Right renal cortex interstitium (tissue), 3 donors: ENCODE data around the gene ACSL6. TPM values are rescaled to one million over a fixed set of nuclear protein-coding genes. Genes with fewer than 3 reads are reported as not detected.
"Not testable (repeated sequence)": the region's sequence is repeated elsewhere in the genome, so short reads cannot be mapped to it uniquely, and the experiment has no call there.

ENCODE experiments used
- DNase-seq, 3 donors: peaks; one replicate each; pipeline ENCODE4 v3.0.0-alpha.2; 2013; ENCODE audit warnings: low read depth in 3 of 3, low spot score in 2 of 3
- polyA plus RNA-seq, 3 donors: library from polyadenylated mRNA; unstranded; fragments of 120-200 nt; gene quantifications; one replicate each; pipeline ENCODE4 v1.2.1, GENCODE V29; 2013; ENCODE audit not compliant: insufficient read length in 3 of 3

Gene ACSL6
- polyA plus RNA-seq, 3 donors: 1.8 to 2.6 (median 2.2) TPM

DNA sequence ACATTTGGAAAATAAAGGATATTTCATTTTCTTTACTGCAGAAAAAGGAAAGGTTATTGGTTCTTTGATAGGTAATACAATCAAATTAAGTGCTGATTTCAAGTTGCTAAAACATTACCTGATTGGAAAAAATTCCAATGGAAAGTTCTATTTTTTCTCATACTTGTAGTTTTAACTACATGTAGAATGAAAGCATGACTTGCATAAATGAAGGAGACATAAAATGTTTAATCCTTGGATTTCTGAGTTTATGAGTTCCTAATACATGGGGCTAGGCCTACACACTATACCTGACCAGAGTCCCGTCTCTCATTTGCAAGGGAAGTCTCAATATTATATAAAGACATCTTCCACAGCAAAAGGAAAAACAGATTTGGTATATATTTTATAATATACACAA lies 60.8 kb downstream of the ACSL6 start:
- no peak for DNase-seq

DNA sequence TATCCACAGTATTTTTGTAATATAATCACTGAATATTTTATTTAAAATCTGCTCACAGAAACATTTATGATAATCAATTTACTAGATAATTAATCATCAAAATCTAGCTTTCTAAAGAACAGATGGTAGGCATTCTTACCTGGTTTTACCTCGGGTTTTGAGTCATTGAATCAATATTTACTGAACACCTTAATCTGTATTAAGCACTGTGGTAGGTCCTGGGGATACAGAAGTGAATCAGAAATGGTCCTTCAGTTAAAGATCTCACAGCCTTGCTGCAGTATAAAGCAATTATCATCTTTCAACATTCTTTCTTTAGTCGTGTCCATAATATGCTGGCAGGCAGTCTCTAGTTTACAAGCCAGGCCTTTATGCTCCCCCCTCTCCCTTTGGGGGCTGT lies 64.0 kb downstream of the ACSL6 start:
- no peak for DNase-seq

DNA sequence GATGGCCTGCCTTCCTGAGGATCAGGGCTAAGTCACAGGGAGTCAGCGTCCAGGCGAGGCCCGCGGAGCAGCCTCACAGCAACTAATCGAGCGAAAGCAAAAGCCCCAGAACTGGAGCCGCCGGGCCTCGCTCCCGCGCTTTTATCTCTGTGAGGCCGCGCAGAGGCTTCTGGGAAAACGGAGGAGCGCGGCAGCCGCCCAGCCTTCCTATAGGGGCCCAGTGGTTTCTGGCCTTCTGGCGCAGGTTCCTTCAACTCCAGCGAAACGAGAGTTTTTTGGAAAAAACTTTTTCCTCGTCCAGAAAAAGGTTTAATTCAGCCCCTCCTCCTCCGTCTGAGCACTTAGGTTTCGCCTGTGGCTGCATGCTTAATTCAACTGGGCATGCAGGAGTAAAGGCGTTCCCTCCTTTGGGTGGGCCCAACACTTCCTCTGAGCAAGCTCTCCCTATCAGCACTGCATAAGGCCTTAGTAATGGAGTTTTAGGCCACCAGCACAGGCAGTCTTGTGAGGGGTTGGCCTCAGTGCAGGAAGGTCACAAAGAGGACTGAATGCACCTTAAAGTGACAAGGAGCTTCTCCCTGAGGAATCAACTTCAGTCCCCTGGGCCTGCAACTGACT lies 65.8 kb downstream of the ACSL6 start, which contains the start of gene MEIKIN:
MEIKIN (minus strand) TSS at position 113 of the 618 bp plus-strand sequence. CDS start 158 bp downstream, outside the sequence.
- DNase-seq: no peak

DNA sequence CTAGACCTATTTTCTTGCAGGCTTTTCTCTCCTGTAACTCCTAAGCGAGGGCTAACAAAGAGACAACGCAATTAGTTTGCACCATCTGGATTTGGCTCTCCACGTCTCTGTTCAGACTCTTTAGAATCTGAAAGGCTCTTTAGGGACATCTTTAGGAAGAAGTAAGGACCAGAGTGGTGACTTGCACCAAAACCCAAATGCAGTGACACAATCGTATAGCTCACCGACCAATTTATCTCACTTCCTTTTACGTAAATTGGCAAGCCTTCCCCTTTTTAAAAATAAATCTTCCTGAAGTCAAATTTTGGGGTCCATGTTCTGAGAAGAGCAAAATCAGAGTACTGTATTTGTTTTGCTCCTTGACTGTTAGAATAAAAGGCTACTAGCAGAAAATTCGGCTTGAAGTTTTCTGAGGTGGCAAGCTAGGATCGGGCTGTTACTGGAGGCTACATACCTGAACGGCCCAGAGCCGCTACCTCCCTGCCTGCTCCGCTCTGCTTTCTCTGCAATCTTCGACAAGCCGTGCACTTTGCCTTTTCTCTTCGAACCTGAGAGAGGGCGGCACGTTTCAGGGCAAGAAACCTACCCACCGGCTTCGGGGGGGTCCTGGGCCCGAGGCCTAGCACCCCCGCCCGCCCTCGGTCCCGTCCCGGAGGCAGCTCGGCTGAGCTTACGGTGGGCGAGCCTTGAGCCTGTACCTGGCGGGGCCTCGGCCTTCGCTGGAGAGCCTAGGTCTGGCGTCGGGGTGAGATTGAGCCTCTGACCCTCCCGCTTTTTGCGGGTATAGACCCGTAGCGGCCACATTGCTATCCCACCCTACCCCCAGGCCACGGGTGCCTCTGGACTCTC lies 66.5 kb downstream of the ACSL6 start:
- DNase-seq: no peak

DNA sequence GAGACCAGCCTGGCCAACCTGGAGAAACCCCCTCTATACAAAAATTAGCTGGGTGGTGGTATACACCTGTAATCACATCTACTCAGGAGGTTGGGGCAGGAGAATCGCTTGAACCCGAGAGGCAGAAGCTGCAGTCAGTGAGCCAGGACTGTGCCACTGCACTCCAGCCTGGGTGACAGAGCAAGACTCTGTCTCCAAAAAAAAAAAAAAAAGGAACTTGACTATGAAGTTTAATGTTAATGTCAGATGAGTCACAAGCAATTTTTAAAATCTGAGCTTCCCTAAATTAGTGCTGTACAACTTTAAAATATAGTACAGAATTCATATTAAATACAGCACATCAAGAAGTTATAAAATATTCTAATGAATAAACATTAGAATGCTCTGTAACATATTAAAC lies 67.5 kb downstream of the ACSL6 start:
- no peak for DNase-seq

DNA sequence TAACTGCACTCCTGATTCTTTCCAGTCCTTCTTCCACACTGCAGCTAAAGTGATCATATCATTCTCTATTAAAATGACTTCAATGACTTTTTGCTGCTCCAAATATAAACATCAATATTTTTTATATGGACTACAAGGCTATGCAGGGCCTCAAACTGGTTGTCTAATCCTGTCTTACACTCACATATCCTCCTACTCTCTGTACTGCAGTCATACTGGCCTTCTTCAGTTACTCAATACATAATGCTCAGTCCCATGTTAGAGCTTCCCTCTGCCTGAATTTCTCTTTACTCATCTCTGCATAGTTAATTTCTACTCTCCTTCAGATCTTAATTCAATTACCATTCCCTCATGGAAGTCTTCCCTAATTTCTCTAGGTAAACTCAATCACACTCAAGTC lies 69.4 kb downstream of the ACSL6 start:
- no peak for DNase-seq

DNA sequence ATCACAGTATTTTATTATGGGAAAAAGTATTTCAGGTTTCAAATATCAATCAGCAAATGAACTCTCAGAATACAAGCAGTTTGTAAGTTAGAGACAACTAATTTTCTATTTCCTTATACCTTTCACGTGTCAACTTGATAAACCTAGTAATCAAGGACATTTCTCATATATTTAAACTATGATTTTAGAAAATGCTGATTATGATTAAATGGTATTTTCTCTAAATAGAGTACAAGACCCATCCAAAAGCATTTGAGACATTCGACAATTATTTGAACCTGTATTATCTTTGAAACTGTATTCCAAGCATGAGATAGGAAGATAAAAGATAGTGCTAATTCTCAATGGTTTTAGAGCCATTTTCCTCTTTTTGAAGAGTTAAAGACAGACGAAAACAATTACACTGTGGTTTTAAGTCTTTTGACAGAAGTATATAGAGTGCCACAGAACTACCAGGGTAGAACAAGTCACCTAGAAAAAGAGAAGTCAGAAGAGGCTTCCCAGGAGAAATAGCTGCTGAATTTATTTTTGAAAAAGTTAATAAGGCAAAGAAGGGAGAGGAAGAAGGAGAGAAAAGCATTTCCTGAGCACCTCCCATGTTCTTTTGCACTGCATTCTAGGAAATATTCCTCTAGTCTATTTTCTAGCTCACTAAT lies 71.6 kb downstream of the ACSL6 start:
- DNase-seq: no peak

DNA sequence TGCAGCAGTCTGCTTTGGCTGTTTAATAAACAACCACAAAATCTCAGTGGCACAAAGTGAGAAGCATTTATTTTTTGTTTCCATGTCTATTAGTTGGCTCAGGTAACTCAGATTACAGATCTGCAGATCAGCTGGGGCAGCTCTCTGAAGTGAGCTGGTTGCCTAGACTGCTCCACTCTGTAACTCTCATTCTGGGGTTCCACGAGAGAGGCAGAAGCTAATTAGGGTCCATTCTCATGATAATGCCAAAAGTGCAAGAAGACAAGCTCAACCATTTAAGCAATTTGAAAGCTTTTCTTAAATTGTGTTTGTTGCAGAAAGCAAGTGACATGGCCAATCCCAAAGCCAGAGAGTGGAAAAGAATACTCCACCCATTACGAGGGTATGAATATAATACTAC lies 79.2 kb downstream of the ACSL6 start:
- no peak for DNase-seq

DNA sequence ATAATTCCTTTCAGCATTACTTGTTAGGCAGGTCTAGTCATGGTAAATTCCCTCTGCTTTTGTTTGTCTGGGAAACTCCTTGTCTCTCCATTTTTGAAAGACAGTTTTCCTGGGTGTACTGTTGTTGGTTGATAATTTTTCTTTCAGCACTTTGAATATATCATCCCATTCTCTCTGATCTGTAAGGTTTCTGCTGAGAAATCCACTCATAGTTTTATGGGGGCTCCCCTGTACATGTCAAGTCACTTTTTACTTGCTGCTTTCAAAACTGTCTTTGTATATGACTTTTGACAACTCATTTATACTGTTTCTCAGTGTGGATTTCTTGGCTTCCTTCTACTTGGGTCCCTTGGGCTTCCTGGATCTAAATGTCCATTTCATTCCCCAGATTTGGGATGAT lies 82.5 kb downstream of the ACSL6 start:
- DNase-seq: no peak

DNA sequence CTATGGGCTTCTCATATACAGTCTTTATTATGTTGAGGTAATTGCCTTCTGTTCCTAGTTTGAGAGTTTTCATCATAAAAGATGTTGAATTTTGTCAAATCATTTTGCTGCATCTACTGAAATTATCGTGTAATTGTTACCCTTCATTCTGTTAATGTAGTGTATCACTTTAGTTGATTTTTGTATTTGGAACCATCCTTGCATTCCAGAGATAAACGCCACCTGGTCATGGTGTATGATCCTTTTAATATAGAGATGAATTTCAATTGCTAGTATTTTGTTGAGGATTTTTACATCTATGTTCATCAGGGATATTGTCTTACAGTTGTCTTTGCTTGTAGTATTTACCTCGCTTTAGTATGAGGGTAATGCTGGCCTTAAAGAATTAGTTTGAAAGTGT lies 85.3 kb downstream of the ACSL6 start:
- no peak for DNase-seq

DNA sequence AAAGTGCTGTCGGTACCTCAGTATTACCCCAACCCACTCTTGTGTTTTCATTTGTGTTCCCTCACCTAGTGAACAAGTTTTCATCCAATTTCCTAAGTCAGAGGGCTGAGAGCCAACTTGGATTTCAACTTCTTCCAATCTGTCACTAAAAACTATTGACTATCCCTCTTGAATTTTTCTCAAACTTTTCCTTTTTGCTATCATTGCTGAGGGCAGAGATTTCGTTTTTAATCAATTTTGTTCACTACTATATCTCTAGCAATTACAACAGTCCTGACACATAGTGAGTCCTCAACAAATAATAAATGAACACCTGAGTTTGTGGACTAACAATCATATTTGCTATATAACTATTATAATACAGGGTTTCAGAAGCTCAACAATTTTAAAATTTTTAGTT lies 95.0 kb downstream of the ACSL6 start:
- no peak for DNase-seq

DNA sequence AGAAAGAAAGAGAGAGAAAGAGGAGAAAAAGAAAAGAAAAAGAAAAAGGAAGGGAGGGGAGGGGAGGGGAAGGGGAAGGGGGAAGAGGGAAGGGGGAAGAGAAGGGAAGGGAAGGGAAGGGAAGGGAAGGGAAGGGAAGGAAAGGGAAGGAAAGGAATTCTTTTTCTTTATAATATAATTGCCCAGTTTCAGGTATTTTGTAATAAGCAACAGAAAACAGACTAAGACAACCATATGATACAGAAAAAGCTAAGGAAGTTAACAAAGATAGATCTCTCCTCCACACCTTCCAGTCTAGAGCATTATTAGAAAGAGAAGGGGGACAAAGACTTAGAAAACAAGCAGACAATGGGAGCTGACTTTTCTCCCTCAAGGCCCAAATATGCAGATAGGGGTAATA lies 97.0 kb downstream of the ACSL6 start:
- no peak for DNase-seq

DNA sequence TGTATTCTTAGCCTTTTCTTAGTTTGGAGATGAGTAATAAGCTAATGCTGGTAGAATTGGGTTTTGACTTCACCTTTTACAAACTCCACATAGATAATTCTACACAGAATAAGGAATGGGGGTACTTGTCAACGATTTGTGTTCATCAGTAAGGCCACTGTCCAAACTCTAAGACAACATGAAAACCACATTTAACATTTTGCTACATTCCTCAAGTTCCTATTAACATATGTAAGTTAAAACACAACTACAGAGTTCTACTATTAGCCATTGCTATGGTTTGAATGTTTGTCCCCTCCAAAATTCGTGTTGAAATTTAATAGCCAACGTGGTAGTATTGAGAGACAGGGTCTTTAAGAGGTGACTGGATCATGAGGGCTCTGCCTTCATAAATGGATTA lies 97.9 kb downstream of the ACSL6 start:
- DNase-seq: no peak

DNA sequence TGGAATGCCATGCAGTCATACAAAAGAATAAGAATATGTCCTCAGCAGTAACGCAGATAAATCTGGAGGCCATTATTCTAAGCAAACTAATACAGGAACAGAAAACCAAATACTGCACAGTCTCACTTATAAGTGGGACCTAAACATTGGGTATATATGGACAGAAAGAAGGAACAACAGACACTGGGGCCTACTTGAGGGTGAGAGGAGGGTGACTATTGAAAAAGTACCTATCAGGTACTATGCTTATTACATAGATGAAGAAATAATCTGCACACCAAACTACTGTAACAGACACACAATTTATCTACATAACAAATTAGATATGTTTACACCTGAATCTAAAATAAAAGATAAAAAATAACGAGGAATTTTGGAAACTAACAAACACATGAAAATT lies 104.8 kb downstream of the ACSL6 start:
- no peak for DNase-seq

DNA sequence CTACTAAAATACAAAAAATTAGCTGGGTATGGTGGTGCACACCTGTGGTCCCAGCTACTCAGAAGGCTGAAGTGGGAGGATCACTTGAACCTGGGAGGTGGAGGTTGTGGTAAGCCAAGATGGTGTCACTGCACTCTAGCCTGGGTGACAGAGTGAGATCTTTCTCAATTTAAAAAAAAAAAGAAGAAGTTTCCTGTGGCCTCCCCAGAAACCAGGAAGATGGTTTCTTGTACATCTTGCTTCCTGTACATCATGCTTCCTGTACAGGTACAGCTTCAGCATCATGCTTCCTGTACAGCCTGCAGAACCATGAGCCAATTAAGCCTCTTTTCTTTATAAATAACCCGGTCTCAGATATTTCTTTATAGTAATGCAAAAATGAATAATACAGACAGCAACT lies 109.2 kb downstream of the ACSL6 start:
- DNase-seq: not testable (repeated sequence)

Other genes starting within 250 kb of the ACSL6 start
- gene FNIP1, start 214.6 kb downstream of the ACSL6 start, polyA plus RNA-seq: 10 to 100 TPM; 14.7 to 15.7 (median 15.1) TPM
- gene MEIKIN, start 66.0 kb downstream of the ACSL6 start, polyA plus RNA-seq: under 1 TPM in 2 of 3 donors, not detected in 1; 0.18 to 0.19 TPM
- not detected for gene IL3, start 49.0 kb upstream of the ACSL6 start, polyA plus RNA-seq
- gene CSF2, start 62.1 kb upstream of the ACSL6 start, polyA plus RNA-seq: not detected
- 10 to 100 TPM; 31.0 to 37.2 (median 33.1) TPM for gene P4HA2, start 216.2 kb upstream of the ACSL6 start, polyA plus RNA-seq
- 10 to 100 TPM; 11.0 to 13.0 (median 11.2) TPM for gene PDLIM4, start 246.0 kb upstream of the ACSL6 start, polyA plus RNA-seq